Measurements from ENCODE around the gene APEX1.
A peak's percentile ranks its signal among the peaks of the same experiment; 100 is the strongest.

Gene APEX1

GRCh38 chr14:20454516-20455354 is at the start of gene APEX1, which contains the start of gene OSGEP:
Gene APEX1 (plus strand): TSS chr14:20455226. CDS start chr14:20455646, 420 bp downstream.
Gene OSGEP (minus strand): TSS chr14:20454812. CDS start chr14:20454683, 129 bp downstream.
- H3K36me3 ChIP-seq (ENCODE audit: insufficient read depth, low read depth, low read length) = peaks cover 66% of the 10 kb centered on the region
- H3K9ac ChIP-seq (ENCODE audit: low read depth, low read length) = peak within 1 kb of the TSS; percentile 100
- no peaks in the 10 kb centered on the region for H3K9me3 ChIP-seq (ENCODE audit: insufficient read depth, low read depth, low read length)
- no peaks in the 10 kb centered on the region for H3K27me3 ChIP-seq (ENCODE audit: insufficient read depth, low read length)
- H3K4me3 ChIP-seq (ENCODE audit: low read length) = peak within 1 kb of the TSS; percentile 89
- H3K4me1 ChIP-seq (ENCODE audit: insufficient read depth, low read length) = 0 out of 2 replicates have a peak, but pooled peaks cover 5% of the 10 kb centered on the region
- H3K27ac ChIP-seq (ENCODE audit: low read length) = peak within 1 kb of the TSS; percentile 94

GRCh38 chr14:20409226-20409625 is 45.8 kb upstream of the APEX1 start:
- H3K4me3 ChIP-seq (ENCODE audit: low read length) = no peak overlapping the region
- peaks cover 4% of the 10 kb centered on the region; the same call in 1 of the 2 replicates for H3K27me3 ChIP-seq (ENCODE audit: insufficient read depth, low read length)
- H3K9me3 ChIP-seq (ENCODE audit: insufficient read depth, low read depth, low read length) = no peaks in the 10 kb centered on the region
- peaks cover 15% of the 10 kb centered on the region for H3K36me3 ChIP-seq (ENCODE audit: insufficient read depth, low read depth, low read length)
- peaks cover 5% of the 10 kb centered on the region; the same call in 1 of the 2 replicates for H3K4me1 ChIP-seq (ENCODE audit: insufficient read depth, low read length)
- no peak overlapping the region for H3K27ac ChIP-seq (ENCODE audit: low read length)
- no peak overlapping the region for H3K9ac ChIP-seq (ENCODE audit: low read depth, low read length)

GRCh38 chr14:20412411-20412810 is 42.6 kb upstream of the APEX1 start:
- H3K27ac ChIP-seq (ENCODE audit: low read length) = no peak overlapping the region
- H3K27me3 ChIP-seq (ENCODE audit: insufficient read depth, low read length) = peaks cover 7% of the 10 kb centered on the region; the same call in 1 of the 2 replicates
- peaks cover 6% of the 10 kb centered on the region for H3K36me3 ChIP-seq (ENCODE audit: insufficient read depth, low read depth, low read length)
- peak overlapping the region; percentile 71 for H3K4me3 ChIP-seq (ENCODE audit: low read length)
- peaks cover 8% of the 10 kb centered on the region; the same call in 1 of the 2 replicates for H3K4me1 ChIP-seq (ENCODE audit: insufficient read depth, low read length)
- no peaks in the 10 kb centered on the region for H3K9me3 ChIP-seq (ENCODE audit: insufficient read depth, low read depth, low read length)
- no peak overlapping the region; the same call in 1 of the 2 replicates for H3K9ac ChIP-seq (ENCODE audit: low read depth, low read length)

GRCh38 chr14:20412876-20413743 is 41.9 kb upstream of the APEX1 start, which contains the start of gene TEP1:
Gene TEP1 (minus strand): TSS chr14:20413501. CDS start chr14:20408439, 5,062 bp downstream.
- H3K4me3 ChIP-seq (ENCODE audit: low read length) = peak within 1 kb of the TSS; percentile 71
- H3K4me1 ChIP-seq (ENCODE audit: insufficient read depth, low read length) = peaks cover 8% of the 10 kb centered on the region; the same call in 1 of the 2 replicates
- no peaks in the 10 kb centered on the region for H3K36me3 ChIP-seq (ENCODE audit: insufficient read depth, low read depth, low read length)
- H3K27me3 ChIP-seq (ENCODE audit: insufficient read depth, low read length) = peaks cover 7% of the 10 kb centered on the region; the same call in 1 of the 2 replicates
- H3K9me3 ChIP-seq (ENCODE audit: insufficient read depth, low read depth, low read length) = no peaks in the 10 kb centered on the region
- H3K9ac ChIP-seq (ENCODE audit: low read depth, low read length) = peak within 1 kb of the TSS; percentile 61
- H3K27ac ChIP-seq (ENCODE audit: low read length) = no peak within 1 kb of the TSS

GRCh38 chr14:20413744-20414082 is 41.3 kb upstream of the APEX1 start:
- H3K9me3 ChIP-seq (ENCODE audit: insufficient read depth, low read depth, low read length) = no peaks in the 10 kb centered on the region
- H3K27me3 ChIP-seq (ENCODE audit: insufficient read depth, low read length) = peaks cover 7% of the 10 kb centered on the region; the same call in 1 of the 2 replicates
- peak overlapping the region; percentile 61; the same call in 1 of the 2 replicates for H3K9ac ChIP-seq (ENCODE audit: low read depth, low read length)
- peak overlapping the region; percentile 71 for H3K4me3 ChIP-seq (ENCODE audit: low read length)
- H3K36me3 ChIP-seq (ENCODE audit: insufficient read depth, low read depth, low read length) = no peaks in the 10 kb centered on the region
- H3K4me1 ChIP-seq (ENCODE audit: insufficient read depth, low read length) = peaks cover 8% of the 10 kb centered on the region; the same call in 1 of the 2 replicates
- H3K27ac ChIP-seq (ENCODE audit: low read length) = no peak overlapping the region

GRCh38 chr14:20415782-20416206 is 39.2 kb upstream of the APEX1 start:
- peaks cover 7% of the 10 kb centered on the region; the same call in 1 of the 2 replicates for H3K27me3 ChIP-seq (ENCODE audit: insufficient read depth, low read length)
- H3K27ac ChIP-seq (ENCODE audit: low read length) = no peak overlapping the region
- no peak overlapping the region for H3K9ac ChIP-seq (ENCODE audit: low read depth, low read length)
- H3K4me3 ChIP-seq (ENCODE audit: low read length) = no peak overlapping the region
- H3K4me1 ChIP-seq (ENCODE audit: insufficient read depth, low read length) = peaks cover 8% of the 10 kb centered on the region; the same call in 1 of the 2 replicates
- H3K36me3 ChIP-seq (ENCODE audit: insufficient read depth, low read depth, low read length) = no peaks in the 10 kb centered on the region
- H3K9me3 ChIP-seq (ENCODE audit: insufficient read depth, low read depth, low read length) = no peaks in the 10 kb centered on the region

- H3K9me3 ChIP-seq (ENCODE audit: insufficient read depth, low read depth, low read length) = no peaks in the 10 kb centered on the region
Observed at GRCh38 chr14:20416223-20416622, 38.8 kb upstream of the APEX1 start.

GRCh38 chr14:20417250-20418186 is 37.5 kb upstream of the APEX1 start:
- no peak overlapping the region for H3K4me3 ChIP-seq (ENCODE audit: low read length)
- no peak overlapping the region for H3K9ac ChIP-seq (ENCODE audit: low read depth, low read length)
- H3K36me3 ChIP-seq (ENCODE audit: insufficient read depth, low read depth, low read length) = no peaks in the 10 kb centered on the region
- H3K9me3 ChIP-seq (ENCODE audit: insufficient read depth, low read depth, low read length) = no peaks in the 10 kb centered on the region
- peaks cover 7% of the 10 kb centered on the region; the same call in 1 of the 2 replicates for H3K27me3 ChIP-seq (ENCODE audit: insufficient read depth, low read length)
- peaks cover 3% of the 10 kb centered on the region; the same call in 1 of the 2 replicates for H3K4me1 ChIP-seq (ENCODE audit: insufficient read depth, low read length)
- no peak overlapping the region for H3K27ac ChIP-seq (ENCODE audit: low read length)

More at GRCh38 chr14:20416223-20416622, 38.8 kb upstream of the APEX1 start:
- Histone ChIP-seq H3K27me3 (ENCODE audit: insufficient read depth, low read length) (peaks cover 7% of the 10 kb centered on the region; the same call in 1 of the 2 replicates), H3K4me3 (ENCODE audit: low read length) (no peak overlapping the region), H3K4me1 (ENCODE audit: insufficient read depth, low read length) (peaks cover 8% of the 10 kb centered on the region; the same call in 1 of the 2 replicates), H3K36me3 (ENCODE audit: insufficient read depth, low read depth, low read length) (no peaks in the 10 kb centered on the region), H3K27ac (ENCODE audit: low read length) (no peak overlapping the region), H3K9ac (ENCODE audit: low read depth, low read length) (no peak overlapping the region)

GRCh38 chr14:20418501-20418909 is 36.5 kb upstream of the APEX1 start:
- Histone ChIP-seq H3K36me3 (ENCODE audit: insufficient read depth, low read depth, low read length) (no peaks in the 10 kb centered on the region), H3K9me3 (ENCODE audit: insufficient read depth, low read depth, low read length) (no peaks in the 10 kb centered on the region), H3K4me1 (ENCODE audit: insufficient read depth, low read length) (peaks cover 3% of the 10 kb centered on the region; the same call in 1 of the 2 replicates), H3K27me3 (ENCODE audit: insufficient read depth, low read length) (peaks cover 7% of the 10 kb centered on the region; the same call in 1 of the 2 replicates), H3K27ac (ENCODE audit: low read length) (no peak overlapping the region), H3K4me3 (ENCODE audit: low read length) (no peak overlapping the region), H3K9ac (ENCODE audit: low read depth, low read length) (no peak overlapping the region)

GRCh38 chr14:20419419-20419818 is 35.6 kb upstream of the APEX1 start:
- H3K9me3 ChIP-seq (ENCODE audit: insufficient read depth, low read depth, low read length) = no peaks in the 10 kb centered on the region
- H3K27me3 ChIP-seq (ENCODE audit: insufficient read depth, low read length) = peaks cover under 1% of the 10 kb centered on the region; the same call in 1 of the 2 replicates
- no peak overlapping the region for H3K9ac ChIP-seq (ENCODE audit: low read depth, low read length)
- no peaks in the 10 kb centered on the region for H3K36me3 ChIP-seq (ENCODE audit: insufficient read depth, low read depth, low read length)
- peaks cover 3% of the 10 kb centered on the region; the same call in 1 of the 2 replicates for H3K4me1 ChIP-seq (ENCODE audit: insufficient read depth, low read length)
- H3K27ac ChIP-seq (ENCODE audit: low read length) = no peak overlapping the region
- H3K4me3 ChIP-seq (ENCODE audit: low read length) = no peak overlapping the region
